GM15510 (cell line): ENCODE measurements around the gene SCTR.

Experiments used
- POLR2A ChIP-seq: IDR thresholded peaks from 3 replicates; pipeline ENCODE4 v1.6.1; 2011; ENCODE audit warnings: borderline replicate concordance; ENCODE audit not compliant: insufficient read length; ENCODE audit errors: extremely low read depth

The SCTR gene

GRCh38 chr2:119523952-119524694, at the start of gene SCTR:
Gene SCTR, minus strand, starts transcription at chr2:119524483. Its CDS starts 257 bp downstream, at chr2:119524226.
- no peak for TF ChIP-seq POLR2A

- no peak for TF ChIP-seq POLR2A
Measured at GRCh38 chr2:119567292-119567691, 43.0 kb upstream of the SCTR start.

- no peak for TF ChIP-seq POLR2A
Measured at GRCh38 chr2:119565481-119565880, 41.2 kb upstream of the SCTR start.

GRCh38 chr2:119553687-119554344, 29.5 kb upstream of the SCTR start:
- TF ChIP-seq POLR2A, result no peak

- TF ChIP-seq POLR2A, result no peak
Measured at GRCh38 chr2:119552902-119553301, 28.6 kb upstream of the SCTR start.

- no peak for TF ChIP-seq POLR2A
Measured at GRCh38 chr2:119550856-119551255, 26.6 kb upstream of the SCTR start.

- TF ChIP-seq POLR2A, result no peak
Measured at GRCh38 chr2:119550346-119550745, 26.1 kb upstream of the SCTR start.

- no peak for TF ChIP-seq POLR2A
Measured at GRCh38 chr2:119549241-119549640, 25.0 kb upstream of the SCTR start.

- TF ChIP-seq POLR2A, result no peak
Measured at GRCh38 chr2:119548516-119549120, 24.3 kb upstream of the SCTR start.

- TF ChIP-seq POLR2A, result no peak
Measured at GRCh38 chr2:119546447-119546767, 22.1 kb upstream of the SCTR start.

GRCh38 chr2:119545754-119546446, 21.6 kb upstream of the SCTR start:
- no peak for TF ChIP-seq POLR2A

- TF ChIP-seq POLR2A, result no peak
Measured at GRCh38 chr2:119544939-119545475, 20.7 kb upstream of the SCTR start.

GRCh38 chr2:119544075-119544938, 20.0 kb upstream of the SCTR start, which contains the start of gene CFAP221:
Gene CFAP221, plus strand, starts transcription at chr2:119544449. Its CDS starts 1,683 bp downstream, at chr2:119546132.
- TF ChIP-seq POLR2A, result no peak

- no peak for TF ChIP-seq POLR2A
Measured at GRCh38 chr2:119541476-119541875, 17.2 kb upstream of the SCTR start.
